Measurements from ENCODE around the gene MEAF6.

The MEAF6 gene

DNA sequence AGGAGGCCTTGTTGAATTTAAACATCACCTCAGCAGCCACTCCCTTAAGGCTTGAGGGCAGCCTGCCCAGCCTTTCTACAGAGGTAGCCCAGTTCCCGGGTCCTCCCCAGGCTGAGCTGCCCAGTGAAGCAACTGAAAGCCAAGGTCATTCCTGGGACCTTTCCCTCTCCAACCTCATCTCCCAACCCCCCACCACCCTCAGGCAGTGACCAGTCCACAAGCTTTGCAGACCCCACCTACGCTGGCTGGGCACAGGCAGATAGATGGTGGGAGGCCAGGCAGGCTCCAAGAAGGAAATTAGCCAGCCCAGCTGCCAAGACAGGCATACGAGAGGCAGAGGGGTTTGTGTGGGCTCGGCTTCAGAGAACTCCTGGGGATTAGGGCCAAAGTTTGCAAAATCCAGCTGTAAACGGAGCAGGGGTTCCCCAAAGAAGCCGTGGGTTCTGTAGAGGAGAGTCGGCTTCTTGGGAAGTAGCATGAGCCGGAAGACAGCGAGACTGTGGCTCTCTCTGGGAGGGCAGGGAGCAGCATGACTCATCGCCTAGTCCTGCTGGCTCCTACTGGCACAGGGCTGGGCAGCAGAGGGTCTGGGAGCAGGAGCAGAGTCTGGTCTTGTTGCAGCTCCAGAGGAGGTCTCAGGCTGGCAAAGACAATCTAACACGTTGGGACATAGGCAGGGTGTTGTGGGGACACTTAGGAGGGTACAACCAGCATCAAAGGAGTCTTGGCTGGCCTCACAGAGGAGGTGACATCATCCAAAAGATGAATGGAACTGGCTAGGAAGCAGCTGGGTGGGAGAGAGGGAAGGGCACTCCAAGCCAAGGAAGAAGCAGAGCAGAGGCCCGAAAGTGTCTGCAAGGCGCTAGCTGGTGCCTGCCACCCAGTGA lies 43.0 kb downstream of the MEAF6 start:
- no peak for FAIRE-seq

DNA sequence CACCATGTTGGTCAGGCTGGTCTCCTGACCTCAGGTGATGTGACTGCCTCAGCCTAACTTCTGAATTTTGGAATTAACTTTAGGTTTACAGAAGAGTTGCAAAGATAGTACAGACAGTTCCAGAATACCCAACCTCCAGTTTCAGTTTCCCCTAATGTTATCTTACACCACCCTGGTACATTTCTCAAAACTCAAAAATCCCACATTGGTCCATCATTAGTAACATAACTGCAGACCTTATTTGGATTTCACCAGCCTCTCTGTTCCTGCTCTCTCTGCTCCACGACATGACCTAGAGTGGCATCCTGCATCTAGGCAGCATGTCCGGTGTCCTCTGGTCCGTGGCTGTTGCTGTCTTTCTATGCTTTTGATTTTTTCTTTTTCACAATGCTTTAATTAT lies 45.2 kb downstream of the MEAF6 start:
- FAIRE-seq: no peak

DNA sequence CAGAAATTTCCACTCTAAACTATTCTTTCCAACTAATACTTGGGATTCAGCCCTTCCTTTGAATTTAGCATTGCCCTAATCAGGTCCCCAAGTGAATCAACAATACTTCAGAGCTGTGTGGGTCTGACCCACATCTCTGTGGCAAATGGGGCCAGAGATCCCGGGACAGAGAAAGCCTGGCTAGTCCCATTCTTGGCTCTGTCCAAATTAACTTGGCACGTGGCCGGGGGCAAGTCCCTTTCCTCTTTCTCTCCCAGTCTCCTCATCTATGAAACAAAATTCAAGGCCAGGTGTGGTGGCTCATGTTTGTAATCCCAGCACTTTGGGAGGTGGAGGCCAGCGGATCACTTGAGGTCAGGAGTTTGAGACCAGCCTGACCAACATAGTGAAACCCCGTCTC lies 46.5 kb downstream of the MEAF6 start:
- no peak for FAIRE-seq

DNA sequence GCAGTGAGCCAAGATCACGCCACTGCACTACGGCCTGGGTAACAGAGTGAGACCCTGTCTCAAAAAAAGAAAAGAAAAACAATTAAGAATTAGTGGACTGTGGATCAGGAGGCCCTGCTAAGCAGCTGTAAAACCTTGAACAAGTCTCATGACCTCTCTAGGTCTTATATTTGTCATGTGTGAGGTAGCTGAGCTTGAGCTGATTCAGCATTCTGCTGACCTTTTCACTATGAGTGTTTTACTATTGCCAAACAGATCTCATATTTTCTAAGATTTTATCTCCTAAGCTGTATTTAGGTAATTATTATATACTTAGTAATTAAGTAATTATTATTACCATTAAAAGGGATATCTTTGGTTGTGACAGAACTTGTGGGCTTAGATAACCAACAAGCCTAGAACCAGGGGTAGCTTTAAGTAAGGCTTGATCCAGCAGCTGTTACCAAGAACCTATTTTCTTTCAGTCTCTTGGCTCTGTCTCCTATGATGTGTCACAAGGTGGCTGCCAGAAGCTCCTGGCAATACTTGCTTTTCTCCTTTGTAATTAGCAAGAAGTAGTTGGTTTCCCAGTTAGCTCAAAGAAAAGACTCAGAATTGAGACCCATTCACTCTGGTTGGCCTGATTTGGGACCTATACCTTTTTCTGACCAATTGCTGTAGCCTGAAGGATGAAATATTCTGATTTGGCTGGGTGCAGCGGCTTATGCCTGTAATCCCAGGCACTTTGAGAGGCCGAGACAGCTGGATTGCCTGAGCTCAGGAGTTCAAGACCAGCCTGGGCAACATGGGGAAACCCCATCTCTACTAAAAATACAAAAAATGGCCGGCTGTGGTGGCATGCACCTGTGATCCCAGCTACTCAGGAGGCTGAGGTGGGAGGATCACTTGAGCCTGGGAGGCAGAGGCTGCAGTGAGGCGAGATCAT lies 48.7 kb downstream of the MEAF6 start:
- FAIRE-seq: no peak

DNA sequence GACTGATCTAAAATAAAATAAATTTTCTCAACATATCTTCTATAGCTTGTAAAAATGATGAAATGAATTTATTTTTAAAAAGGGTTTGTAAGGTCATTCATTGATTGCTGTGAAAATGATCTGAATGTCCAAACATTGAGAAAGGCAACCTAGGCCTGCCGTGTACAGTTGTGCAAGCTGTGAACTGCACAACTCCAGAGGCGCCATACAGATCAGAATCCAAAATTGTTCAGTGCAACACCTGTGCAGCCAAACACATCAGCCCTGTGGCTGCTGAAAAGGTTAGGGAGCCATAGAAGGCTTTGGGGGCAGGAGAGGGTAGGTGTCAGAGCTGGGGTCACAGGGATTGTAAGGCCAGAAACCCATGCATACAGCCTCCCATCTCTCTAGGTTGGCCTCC lies 50.1 kb downstream of the MEAF6 start:
- no peak for FAIRE-seq

DNA sequence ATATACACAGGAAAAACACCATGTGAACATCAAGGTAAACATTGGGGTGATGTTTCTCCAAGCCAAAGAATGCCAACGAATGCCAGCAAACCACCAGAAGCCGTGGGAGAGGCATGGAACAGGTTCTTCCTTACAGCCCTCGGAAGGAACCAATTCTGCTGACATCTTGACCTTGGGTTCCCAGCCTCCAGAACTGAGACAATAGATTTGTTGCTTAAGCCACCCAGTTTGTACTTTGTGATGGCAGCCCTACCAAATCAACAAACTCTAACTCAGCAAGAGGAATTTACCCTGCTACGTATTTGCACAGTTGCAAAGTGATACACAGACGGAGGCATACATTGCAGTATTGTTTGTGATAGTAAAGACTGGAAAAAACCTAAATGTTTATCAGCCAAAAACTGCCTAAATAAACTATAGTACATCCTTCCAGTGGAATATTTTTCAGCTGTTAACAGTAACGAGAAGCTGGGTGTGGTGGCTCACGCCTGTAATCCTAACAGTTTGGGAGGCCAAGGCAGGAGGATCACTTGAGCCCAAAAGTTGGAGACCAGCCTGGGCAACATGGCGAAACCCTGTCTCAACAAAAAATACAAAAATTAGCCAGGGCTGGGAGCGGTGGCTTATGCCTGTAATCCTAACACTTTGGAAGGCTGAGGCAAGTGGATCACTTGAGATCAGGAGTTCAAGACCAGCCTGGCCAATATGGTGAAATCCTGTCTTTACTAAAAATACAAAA lies 52.7 kb downstream of the MEAF6 start:
- no peak for FAIRE-seq

DNA sequence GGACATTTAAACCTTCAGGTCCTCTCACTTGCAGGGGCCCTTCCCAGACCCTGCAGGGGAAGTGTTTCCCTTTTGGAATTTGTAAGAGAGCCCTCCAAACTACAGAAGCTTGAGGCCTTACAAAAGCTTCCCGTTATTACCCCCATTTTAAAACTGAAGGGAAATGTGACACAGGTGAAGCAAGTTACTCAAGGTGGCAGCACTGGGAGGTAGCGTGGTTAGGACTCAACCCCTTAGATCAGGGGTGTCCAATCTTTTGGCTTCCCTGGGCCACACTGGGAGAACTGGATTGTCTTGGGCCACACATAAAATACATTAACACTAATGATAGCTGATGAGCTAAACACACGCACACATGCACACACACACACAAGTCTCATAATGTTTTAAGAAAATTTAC lies 56.0 kb downstream of the MEAF6 start:
- FAIRE-seq: no peak

DNA sequence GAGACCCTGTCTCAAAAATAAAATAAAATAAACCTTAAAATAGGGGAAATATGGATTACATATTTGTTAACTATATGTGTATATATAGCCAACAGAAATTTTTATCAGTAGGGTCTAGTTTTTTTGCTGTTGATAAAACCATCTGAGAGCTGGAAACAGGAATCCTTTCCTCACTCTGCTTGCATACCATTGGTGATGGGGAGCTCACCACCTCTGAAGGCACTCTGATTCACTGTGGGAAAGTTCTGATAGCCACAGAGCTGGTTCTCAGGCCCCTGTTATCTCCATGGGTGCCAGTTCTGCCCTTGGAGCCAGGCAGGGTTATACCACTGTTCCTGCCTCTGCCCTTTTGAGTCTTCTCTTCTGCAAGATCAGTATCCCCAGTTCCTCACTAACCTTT lies 58.0 kb downstream of the MEAF6 start:
- no peak for FAIRE-seq

DNA sequence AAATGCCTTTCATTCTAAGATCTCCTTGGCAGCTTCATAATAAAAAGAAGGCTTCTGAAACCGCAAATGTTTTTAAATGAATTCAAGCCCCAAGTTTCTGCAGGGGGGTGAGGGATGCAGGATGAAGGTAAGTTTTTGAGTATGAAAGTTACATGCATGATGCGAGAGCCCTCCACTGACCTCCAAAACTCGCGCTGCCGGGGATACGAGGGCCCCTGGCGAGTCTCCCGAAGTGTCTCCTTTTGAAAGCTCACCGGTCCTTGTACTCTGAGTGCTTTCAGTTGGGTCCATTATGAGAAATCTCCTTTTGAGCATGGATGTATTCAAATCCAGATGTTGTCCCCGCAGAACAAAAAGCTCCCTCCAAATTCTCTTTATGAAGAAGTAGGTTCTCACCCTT lies 59.0 kb downstream of the MEAF6 start:
- FAIRE-seq: no peak

DNA sequence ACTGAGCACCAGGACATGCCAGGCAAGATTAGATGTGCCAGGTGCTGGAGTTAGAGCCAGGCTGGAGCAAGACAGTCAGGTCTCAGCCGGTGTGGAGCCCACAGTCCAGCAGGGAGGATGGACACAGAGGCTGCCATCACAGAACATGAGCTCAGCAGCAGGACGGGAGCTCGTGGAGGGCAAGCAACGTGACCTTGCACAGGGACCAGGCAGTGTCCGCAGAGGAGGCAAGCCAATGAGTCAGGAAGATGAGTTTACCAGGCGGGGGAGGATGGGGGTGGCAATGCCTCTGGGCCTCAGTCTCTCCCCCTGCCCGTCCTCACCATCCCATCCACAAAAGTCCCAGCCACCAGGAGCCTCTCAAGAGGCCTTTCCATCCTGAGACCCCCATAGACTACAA lies 60.9 kb downstream of the MEAF6 start:
- FAIRE-seq: no peak

DNA sequence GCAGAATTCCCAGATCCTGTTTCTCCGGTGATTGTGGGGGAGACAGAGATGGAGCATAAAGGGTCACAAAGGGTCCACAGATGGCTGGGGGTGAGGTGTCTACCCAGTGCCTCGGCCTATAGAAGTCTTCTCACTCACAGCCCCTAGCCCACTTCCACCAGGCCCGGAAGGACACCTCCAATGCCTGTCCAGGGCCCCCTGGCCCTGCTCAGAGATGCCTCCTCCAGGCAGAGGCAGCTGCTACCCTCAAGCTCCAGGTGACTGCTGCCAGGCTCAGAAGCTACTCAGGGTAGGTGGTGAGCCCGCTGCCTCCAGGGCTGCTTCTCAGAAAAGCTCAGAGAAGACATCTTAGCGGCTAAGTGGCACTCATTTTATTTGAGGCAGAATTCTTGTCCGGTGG lies 62.1 kb downstream of the MEAF6 start:
- no peak for FAIRE-seq

DNA sequence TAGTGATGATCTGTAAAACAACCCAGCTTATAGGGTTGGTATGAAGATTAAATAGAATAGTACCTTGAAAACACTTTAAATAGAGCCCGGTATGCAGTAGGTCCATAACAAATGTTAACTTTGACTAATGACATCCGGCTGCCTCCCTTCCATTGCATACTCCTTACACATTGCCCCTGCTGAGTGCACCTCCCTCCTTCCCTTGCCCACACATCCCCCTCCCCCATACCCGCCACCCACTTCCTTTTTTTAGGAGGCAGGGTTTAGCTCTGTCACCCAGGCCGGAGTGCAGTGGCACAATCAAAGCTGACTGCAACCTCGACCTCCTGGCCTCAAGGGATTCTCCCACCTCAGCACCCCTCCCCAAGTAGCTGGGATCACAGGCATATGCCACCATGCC lies 64.6 kb downstream of the MEAF6 start:
- FAIRE-seq: no peak

DNA sequence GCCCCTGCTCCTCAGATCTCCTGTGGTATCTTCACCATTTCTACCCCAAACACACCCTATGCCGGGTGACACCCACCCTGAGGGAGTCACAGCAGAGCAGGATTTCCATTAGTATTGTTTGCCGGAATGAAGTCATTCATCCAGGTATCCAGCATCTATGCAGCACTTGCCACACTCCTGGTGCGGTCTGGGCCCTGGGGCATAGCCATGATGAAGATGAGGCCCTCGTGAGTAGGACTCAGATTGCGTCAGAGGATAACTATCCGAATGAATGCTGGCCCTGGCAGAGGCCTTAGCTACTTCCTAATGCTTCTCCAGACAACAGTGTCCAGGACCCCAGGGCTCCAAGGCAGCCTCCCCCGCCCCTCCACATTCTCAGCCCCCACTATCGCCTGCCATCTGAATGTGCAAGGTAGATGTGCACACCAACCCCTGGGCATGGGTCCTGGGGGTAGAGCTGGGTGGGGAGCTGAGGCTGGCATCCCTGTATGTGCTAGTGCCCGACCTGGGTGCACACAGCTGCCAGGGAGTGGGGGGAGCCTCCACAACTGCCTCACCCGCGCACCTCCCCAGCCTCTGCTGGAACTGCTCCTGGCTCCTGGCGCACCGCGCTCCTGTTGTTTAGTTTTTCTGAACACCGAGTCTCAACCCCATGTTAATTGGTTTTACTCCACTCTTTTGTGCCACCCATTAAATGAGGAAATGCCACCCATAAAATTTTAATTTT lies 65.7 kb downstream of the MEAF6 start:
- FAIRE-seq: no peak

DNA sequence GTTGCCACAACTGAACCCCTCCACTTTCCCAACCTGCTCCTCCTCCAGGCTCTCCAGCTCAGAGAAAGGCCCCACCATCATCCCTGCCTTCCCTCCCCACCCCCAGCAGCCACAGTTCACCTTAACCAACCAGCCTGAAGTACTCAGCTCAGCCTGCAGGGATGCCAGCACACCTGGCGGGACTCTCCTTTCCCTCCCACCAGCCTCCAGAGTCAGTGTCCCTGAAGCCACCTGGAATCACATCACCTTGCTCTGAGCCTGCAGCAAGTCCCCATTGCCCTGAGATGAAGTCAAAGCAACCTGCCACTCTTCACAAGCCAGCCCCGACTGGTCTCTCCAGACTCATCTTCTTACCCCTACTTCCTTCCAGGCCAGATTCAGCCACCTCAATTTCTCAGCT lies 66.4 kb downstream of the MEAF6 start:
- FAIRE-seq: no peak

DNA sequence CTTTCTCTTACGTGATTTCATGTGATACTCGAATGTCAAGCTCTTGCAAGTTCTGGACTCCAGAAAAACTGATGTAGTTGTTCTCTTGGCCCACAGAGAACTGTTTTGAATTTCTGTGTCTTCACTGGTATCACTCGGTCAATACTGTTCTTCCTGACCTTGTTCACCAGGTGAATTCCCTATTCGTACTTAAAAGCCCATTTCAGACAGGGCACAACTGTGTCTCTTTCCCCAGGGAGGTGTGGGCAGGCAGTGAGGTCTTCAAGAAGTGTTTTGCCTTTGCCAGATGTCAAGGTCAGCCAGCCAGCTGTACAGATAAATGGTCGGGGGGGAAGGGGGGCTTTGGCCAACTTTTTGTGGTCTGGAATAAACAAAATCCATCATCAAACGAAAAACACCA lies 67.7 kb downstream of the MEAF6 start:
- no peak for FAIRE-seq

DNA sequence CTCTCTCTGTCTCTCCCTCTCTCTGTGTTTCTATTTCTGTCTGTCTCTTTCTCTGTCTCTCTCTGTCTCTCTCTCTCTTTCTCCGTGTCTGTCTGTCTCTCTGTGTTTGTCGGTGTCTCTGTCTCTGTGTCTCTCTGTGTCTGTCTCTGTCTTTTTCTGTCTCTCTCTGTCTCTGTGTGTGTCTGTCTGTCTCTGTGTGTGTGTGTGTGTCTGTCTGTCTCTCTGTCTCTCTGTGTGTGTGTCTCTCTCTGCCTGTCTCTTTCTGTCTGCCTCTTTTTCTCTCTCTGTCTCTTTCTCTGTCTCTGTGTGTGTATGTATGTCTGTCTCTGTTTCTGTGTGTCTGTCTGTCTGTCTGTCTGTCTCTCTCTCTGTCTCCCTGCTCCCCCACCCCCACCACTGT lies 71.9 kb downstream of the MEAF6 start:
- FAIRE-seq: no peak
